ENCODE data around the gene RASAL1.

The RASAL1 gene, protein sequence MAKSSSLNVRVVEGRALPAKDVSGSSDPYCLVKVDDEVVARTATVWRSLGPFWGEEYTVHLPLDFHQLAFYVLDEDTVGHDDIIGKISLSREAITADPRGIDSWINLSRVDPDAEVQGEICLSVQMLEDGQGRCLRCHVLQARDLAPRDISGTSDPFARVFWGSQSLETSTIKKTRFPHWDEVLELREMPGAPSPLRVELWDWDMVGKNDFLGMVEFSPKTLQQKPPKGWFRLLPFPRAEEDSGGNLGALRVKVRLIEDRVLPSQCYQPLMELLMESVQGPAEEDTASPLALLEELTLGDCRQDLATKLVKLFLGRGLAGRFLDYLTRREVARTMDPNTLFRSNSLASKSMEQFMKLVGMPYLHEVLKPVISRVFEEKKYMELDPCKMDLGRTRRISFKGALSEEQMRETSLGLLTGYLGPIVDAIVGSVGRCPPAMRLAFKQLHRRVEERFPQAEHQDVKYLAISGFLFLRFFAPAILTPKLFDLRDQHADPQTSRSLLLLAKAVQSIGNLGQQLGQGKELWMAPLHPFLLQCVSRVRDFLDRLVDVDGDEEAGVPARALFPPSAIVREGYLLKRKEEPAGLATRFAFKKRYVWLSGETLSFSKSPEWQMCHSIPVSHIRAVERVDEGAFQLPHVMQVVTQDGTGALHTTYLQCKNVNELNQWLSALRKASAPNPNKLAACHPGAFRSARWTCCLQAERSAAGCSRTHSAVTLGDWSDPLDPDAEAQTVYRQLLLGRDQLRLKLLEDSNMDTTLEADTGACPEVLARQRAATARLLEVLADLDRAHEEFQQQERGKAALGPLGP

DNA sequence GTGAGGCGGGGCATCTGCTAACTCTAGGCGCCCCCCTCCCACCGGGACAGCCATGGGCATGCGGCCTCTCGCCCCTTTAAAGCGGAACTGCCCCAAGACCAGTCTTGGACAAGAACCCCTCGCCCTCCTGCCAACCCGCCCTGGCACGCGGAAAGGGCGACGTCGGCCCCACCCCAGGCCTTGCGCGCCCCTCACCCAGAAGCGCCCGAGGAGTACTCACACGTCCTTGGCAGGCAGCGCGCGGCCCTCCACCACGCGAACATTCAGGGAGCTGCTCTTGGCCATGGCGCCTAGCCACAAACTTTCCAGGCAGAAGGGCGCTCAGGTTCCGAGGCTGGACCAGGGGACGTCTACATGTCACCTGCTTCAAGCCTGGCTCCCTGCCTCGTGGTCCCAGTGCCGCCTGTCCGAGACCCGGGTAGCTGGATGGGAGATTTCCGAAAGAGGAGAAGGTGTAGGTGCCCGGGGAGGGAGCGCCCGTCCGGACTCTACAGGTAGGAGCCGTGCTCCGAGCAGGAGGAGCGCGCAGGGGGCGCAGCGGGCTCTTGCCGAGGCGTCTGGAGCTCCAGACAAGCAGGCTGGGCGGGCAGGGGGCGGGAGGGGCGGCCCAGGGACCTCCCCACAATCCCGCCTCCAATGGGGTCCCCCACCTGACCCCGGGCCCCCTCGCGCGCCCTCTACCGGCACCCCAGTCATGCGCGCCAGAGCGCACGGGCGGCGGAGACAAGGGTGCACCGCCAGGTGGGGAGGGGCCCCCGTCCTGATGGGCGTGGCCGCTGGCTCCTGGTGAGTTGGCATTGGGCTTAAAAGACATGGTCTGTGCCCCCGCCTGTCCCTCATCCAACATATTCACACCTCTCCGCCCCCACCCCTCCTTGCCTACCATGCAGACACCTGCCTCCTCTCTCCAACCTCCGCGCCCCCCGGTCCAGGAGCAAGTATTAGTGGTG is at the start of gene RASAL1:
Gene RASAL1, minus strand, starts transcription at position 584 of the 950 bp plus-strand sequence. Its CDS starts 299 bp downstream, at position 285.
- DNase-seq (ENCODE audit: low spot score) = peak; percentile 85

DNA sequence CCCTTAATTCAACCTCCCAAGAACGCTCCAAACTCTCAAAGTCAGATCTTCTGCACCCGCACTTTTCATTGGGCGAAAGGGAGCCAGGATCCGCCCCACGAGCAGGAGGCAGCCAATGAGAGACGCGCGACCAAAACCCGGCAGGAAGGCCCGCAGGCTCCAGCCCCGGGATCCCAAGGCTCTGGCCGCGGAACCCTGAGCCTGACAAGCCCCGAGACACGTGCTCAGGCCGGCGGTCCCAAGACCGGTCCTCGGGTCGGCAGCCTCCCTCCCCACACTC is 49.3 kb upstream of the RASAL1 start:
- DNase-seq (ENCODE audit: low spot score) = peak; percentile 93
- TF ChIP-seq, protein P1, sequence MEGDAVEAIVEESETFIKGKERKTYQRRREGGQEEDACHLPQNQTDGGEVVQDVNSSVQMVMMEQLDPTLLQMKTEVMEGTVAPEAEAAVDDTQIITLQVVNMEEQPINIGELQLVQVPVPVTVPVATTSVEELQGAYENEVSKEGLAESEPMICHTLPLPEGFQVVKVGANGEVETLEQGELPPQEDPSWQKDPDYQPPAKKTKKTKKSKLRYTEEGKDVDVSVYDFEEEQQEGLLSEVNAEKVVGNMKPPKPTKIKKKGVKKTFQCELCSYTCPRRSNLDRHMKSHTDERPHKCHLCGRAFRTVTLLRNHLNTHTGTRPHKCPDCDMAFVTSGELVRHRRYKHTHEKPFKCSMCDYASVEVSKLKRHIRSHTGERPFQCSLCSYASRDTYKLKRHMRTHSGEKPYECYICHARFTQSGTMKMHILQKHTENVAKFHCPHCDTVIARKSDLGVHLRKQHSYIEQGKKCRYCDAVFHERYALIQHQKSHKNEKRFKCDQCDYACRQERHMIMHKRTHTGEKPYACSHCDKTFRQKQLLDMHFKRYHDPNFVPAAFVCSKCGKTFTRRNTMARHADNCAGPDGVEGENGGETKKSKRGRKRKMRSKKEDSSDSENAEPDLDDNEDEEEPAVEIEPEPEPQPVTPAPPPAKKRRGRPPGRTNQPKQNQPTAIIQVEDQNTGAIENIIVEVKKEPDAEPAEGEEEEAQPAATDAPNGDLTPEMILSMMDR (IDR thresholded peaks at IDR 0.05; ENCODE audit: extremely low read depth, missing control alignments) = no peak

More for the DNA sequence above, at the start of gene RASAL1:
- TF ChIP-seq, protein P1 (IDR thresholded peaks at IDR 0.05; ENCODE audit: extremely low read depth, missing control alignments) = peak; percentile 67

DNA sequence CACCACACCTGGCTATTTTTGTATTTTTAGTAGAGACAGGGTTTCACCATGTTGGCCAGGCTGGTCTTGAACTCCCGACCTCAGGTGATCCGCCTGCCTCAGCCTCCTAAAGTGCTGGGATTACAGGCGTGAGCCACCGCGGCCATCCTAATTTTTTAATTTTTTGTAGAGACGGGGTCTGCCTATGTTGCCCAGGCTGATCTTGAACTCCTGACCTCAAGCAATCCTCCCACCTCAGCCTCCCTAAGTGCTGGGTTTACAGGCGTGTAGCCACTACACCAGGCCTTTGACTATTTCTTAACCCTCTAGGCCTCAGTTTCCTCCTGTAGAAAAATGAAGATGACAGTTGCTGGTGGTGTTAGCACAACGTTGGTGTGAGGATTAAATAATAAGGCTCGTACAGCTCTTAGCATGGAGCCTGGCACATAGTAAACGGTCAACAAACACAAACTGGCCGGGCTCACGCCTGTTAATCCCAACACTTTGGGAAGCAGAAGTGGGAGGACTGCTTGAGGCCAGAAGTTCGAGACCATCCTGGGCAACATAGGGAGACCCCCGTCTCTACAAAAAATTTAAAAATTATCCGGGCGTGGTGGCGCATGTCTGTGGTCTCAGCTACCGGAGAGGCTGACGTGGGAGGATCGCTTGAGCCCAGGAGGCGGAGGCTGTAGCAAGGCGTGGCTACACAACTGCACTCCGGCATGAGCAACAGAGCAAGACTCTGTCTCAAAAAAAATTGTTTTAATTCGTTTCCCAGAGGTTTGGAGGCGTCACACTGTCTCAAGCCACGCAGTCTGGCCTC is 48.7 kb upstream of the RASAL1 start:
- no peak for DNase-seq (ENCODE audit: low spot score)
- TF ChIP-seq, protein P1 (IDR thresholded peaks at IDR 0.05; ENCODE audit: extremely low read depth, missing control alignments) = no peak

DNA sequence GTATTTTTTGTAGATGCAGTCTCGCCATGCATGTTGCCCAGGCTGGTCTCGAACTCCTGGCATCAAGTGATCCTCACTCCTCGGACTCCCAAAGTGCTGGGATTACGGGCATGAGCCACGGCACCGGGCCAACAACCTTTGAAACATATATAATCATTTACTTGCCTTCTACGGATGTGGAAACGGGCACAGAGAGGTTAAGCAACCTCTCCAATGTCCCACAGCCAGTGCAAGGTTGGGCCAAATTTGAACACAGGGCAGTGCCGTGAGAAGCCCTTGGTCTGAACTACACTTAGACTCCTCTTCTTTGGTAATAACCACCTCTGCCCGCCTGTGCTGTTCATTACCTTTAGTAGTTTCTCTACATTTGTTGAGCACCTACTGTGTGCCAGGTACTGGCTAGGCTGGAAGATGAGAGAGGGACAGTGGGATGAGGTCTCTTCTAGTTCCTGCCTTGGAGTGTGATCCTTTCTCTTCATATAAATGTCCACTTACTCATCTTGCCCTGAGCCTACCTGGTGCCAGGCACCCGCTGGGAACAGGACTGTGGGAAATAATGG is 47.5 kb upstream of the RASAL1 start:
- TF ChIP-seq, protein P1 (IDR thresholded peaks at IDR 0.05; ENCODE audit: extremely low read depth, missing control alignments) = no peak

DNA sequence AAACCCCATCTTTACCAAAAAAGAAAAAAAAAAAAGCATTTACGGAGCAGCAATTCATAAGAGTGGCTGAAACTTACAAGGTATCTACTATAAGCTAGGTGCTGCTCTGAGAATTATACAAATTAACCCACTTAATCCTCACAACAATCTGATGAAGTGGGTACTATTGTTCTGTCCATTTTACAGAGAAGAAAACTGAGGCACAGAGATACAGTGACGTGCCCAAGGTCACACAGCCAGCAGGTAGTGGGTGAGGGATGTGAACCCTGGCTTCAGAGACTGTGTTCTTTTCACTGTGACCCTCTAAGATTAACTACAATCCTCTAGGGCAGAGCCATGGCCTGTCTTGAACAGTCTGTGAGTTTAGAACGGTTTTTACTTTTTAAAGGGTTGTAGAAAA is 46.4 kb upstream of the RASAL1 start:
- TF ChIP-seq, protein P1 (IDR thresholded peaks at IDR 0.05; ENCODE audit: extremely low read depth, missing control alignments) = no peak
- DNase-seq (ENCODE audit: low spot score) = no peak

More for the DNA sequence above, 47.5 kb upstream of the RASAL1 start:
- no peak for DNase-seq (ENCODE audit: low spot score)

DNA sequence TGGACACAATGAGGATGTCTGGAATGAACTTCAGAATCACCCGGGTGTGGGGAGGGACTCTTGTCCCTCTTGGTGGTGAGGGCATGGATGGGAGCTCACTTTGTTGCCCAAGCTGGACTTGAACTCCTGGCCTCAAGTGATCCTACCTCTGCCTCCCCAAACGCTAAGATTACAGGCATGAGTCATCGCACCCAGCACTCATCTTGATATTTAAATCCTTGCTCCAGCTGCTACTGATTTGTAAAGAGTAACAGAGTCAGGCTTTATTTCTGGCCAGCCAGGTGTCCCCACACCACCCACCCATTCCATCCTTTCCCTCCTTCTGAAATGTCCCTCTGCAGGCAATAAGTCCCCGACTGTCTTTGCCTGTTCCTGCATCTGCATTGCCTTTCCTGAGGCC is 44.8 kb upstream of the RASAL1 start:
- TF ChIP-seq, protein P1 (IDR thresholded peaks at IDR 0.05; ENCODE audit: extremely low read depth, missing control alignments) = no peak
- DNase-seq (ENCODE audit: low spot score) = no peak
